ENCODE data around the gene IGFLR1.
A peak's percentile ranks its signal among the peaks of the same experiment; 100 is the strongest.

The IGFLR1 gene

GRCh38 chr19:35742121-35742724 lies at the start of gene IGFLR1:
IGFLR1 (minus strand) TSS chr19:35742452; CDS start chr19:35741180, 1,272 bp downstream.
- peak; percentile 84 for DNase-seq

- no peak for DNase-seq
These were observed 49.6 kb upstream of the IGFLR1 start for GRCh38 chr19:35791814-35792279.

GRCh38 chr19:35790981-35791813 lies 48.9 kb upstream of the IGFLR1 start:
- peak; percentile 16 for DNase-seq

- no peak for DNase-seq
These were observed 48.0 kb upstream of the IGFLR1 start for GRCh38 chr19:35789978-35790944.

GRCh38 chr19:35789195-35789977 lies 47.1 kb upstream of the IGFLR1 start:
- DNase-seq = no peak

GRCh38 chr19:35788205-35788960 lies 46.1 kb upstream of the IGFLR1 start:
- no peak for DNase-seq

GRCh38 chr19:35787227-35787799 lies 45.1 kb upstream of the IGFLR1 start:
- no peak for DNase-seq

GRCh38 chr19:35786299-35787160 lies 44.3 kb upstream of the IGFLR1 start:
- DNase-seq = no peak

- DNase-seq = no peak
These were observed 43.0 kb upstream of the IGFLR1 start for GRCh38 chr19:35785339-35785627.

- no peak for DNase-seq
These were observed 42.5 kb upstream of the IGFLR1 start for GRCh38 chr19:35784503-35785338.

GRCh38 chr19:35783469-35784434 lies 41.5 kb upstream of the IGFLR1 start:
- DNase-seq = no peak

GRCh38 chr19:35782589-35782988 lies 40.3 kb upstream of the IGFLR1 start:
- DNase-seq = no peak

GRCh38 chr19:35781650-35782049 lies 39.4 kb upstream of the IGFLR1 start:
- no peak for DNase-seq

- no peak for DNase-seq
These were observed 38.5 kb upstream of the IGFLR1 start for GRCh38 chr19:35780717-35781116.

- DNase-seq = no peak
These were observed 37.8 kb upstream of the IGFLR1 start for GRCh38 chr19:35780058-35780457.

GRCh38 chr19:35779033-35779432 lies 36.8 kb upstream of the IGFLR1 start:
- DNase-seq = no peak

- DNase-seq = no peak
These were observed 35.7 kb upstream of the IGFLR1 start for GRCh38 chr19:35777961-35778360.
